Activated CD8-positive, alpha-beta memory T cell treated with anti-CD3 and anti-CD28 coated beads, Interleukin-2, amount 50 U/mL, for 24 hours (primary cell): ENCODE results near the gene SSRP1.
"Not testable (repeated sequence)": the region's sequence is repeated elsewhere in the genome, so short reads cannot be mapped to it uniquely, and the experiment has no call there.

Experiments used
- DNase-seq: peaks from one replicate; pipeline ENCODE4 v3.0.0-alpha.2; 2020; ENCODE audit errors: extremely low read depth

SSRP1 gene

DNA sequence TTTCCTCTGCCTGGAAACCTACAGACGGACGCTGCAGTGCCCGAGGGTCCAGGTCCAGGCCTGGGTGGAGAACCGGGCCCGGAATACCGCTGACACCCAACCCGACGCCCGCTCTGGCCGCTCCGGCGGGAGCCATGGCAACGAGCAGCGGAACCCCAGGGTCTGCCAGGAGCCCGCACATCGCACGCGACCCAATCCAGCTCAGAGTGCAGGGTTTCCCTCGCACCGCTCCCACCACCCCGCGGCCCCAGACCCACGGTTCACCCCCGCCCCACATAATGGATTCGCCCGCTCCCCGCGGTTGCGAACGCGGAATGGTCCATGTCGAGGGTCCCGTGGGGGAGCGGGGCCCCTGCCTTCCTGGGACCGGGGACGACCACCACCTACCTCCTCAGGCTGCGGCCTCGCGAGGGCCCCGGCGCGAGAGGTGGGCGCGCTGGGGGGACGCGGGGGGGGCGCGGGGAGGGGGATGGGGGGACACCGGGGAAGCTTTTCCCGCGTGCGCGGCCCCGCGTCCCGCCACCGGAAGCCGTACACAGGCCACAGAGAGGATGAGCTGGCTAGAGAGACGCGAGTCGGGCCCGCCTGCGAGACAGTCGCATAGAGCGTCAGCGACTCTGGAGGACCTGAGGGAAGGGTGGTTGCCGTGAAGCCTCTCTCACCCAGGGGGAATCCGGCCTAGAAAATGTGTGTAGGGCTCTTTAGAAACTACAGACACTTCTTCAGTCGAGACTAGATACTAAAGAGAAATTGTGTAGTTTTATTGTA, at the start of gene SSRP1:
Gene SSRP1 (minus strand): TSS at position 550 of the 768 bp plus-strand sequence. CDS start 771 bp downstream, outside the sequence.
- peak; percentile 63 for DNase-seq

DNA sequence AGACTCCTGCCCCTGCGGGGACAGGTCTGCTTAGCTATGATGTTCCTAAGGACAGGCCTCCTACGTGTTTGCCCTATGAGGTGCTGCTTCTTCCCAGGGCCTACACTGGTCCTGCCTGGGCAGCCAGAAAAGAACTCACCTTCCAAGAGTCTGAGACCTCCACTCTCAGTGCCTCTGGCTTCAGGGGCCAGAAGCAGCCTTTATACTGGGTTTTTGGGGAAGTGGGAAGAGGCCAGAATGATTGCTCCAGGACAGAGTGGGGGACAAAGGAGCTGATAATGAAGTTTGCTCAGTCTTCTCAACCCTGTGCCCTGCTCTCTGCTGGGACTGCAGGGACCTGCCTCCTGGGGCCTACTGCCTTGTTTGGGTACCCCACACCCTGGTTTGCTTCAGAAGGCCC, 45.3 kb upstream of the SSRP1 start, which contains the start of gene PRG3:
Gene PRG3 (minus strand): TSS at position 176 of the 400 bp plus-strand sequence. CDS start 442 bp downstream, outside the sequence.
- DNase-seq: no peak

DNA sequence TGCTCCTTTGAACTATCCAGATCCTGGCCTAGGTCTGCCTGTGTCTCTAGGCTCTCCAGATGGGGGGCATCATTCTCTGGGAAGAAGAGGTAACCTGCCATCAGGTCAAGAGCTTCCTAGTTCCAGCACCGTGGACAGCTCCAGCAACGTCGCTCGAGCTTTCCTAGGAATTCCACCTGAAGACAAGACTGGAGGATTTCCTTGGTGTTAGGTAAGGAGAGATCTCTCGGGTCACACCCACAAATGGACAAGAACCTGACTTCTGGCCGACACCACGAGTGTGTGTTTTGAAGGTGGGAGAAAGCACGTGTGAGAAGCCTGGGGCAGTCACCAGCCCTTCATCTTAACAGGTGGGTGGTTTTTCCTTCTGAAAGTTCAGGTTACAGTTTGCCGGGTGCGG, 44.0 kb upstream of the SSRP1 start:
- no peak for DNase-seq

DNA sequence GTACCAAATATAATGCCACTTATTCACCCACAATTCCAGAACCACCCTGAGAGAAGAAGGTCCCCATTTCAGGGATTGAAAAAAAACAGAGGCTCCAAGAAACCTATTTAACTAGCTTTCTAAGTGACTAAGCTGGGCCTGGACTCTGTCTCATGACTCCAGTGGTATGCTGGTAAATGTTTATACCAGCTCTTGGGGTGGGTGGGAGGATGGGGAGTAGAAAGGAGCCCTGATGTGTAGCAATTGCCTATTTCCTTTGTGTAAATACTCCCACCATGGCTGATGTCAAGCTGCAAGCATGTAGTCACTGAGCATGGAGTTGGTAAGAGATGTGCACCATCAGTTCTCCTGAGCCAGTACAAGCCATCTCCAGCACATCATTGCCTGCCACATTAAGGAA, 42.5 kb upstream of the SSRP1 start:
- DNase-seq: no peak

DNA sequence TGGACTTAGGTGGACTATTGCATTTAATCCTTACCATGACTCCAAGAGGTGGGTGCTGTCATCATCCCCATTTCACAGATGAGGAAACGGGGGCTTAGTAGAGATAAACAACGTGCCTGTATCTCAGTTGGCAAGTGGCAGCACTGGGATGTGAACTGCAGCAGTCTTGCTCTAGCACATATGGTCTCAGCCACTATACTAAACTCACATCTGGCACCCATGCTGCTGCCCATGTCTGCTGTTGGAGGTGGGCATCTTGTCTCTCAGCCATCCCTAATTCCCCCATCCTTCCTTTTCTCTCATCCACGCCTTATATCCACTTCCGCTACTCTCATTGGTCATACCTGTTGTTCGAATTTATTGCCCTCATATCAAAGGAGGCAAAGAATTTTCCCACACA, 41.4 kb upstream of the SSRP1 start:
- no peak for DNase-seq

GRCh38 chr11:57376095-57377090, 40.7 kb upstream of the SSRP1 start:
- no peak for DNase-seq

- DNase-seq: no peak
These were observed 39.8 kb upstream of the SSRP1 start for GRCh38 chr11:57375490-57375889.

GRCh38 chr11:57374966-57375365, 39.3 kb upstream of the SSRP1 start:
- DNase-seq: no peak

- DNase-seq: no peak
These were observed 37.5 kb upstream of the SSRP1 start for GRCh38 chr11:57373146-57373545.

DNA sequence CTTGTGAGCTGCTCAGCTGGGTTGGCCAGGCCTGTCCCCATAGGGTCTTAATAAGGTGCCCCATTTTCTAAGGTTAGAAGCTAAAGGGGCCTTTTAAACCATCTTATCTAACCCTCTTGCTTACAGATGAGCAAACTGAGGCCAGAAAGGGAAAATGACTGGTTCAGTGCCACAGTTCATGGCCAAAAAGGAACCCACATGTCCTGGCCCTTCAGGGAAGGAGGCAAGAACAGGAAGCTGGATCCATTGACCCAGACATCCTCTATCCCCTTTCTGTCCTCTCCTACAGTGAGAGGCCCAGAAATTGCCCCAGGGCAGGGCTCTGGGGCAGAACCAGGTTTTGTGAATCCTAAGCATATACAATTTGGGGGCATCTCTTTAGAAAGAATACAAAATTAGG, 35.2 kb upstream of the SSRP1 start:
- DNase-seq: no peak

DNA sequence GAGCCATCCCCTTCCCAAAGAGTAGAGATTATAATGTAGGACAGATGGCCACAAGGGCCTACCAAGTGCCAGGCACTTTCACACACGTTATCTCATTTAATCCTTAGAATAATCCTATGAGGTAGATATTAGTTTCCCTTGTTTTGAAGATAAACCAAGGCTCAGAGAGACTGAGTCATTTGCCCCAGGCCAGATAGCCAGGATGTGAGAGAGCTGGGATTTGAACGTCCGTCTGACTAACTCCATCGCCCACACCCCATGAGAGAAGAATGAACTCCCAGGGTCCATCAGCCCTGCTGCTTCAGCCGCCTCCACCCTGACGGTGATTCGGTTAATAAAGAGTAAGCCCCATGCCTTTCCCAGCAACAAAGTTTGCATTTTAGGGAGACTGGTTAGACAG, 34.6 kb upstream of the SSRP1 start:
- DNase-seq: no peak

DNA sequence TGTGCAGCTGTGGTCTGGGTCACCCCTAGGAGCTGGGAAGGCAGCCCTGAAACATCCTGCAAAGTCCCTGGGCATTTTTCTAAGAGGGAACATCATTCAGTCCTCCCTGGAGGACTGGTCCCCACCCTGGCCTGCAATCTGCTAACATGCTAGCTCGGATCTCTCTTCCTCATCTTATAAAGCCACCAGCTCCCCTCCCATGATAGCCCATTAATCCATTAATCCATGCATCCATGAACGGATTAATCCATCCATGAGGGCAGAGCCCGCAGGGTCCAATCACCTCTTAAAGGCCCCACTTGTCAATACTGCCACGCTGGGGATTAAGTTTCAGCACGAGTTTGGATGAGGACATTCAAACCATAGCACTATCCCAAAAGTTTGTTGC, 33.1 kb upstream of the SSRP1 start:
- no peak for DNase-seq

DNA sequence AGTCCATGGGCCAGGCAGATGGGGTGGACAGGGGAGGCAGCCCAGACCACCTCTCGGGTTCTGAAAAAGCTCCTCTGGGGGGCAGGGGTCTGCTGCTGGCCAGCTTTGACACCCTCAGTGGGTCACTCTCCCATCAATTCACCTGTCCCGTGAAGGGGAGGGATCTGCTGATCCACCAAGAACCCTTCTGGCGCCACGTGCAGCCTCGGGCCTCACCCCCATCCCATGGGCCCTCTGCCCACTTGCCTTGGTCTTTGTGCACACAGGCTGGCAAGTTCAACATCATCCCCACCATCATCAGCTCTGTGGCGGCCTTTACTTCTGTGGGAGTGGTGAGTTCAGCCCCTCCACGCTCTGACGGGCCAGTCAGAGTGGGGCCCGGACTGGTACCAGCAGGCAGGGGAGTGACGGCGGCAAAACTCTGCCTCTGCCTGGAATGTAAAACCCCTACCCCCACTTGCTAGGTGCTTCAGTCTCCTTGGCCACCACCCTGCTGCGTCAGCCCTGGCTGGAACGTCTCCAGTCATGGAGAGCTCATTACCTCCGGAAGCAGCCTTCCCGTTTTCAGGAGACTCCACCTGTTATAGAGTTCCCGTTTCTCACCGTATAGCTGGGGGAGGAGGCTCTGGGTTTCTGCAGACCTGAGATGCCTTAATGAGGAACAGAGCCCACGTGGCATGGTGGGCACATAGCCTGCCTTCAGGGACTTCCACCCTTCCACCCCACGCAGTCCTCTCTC, 32.6 kb upstream of the SSRP1 start:
- DNase-seq: no peak

DNA sequence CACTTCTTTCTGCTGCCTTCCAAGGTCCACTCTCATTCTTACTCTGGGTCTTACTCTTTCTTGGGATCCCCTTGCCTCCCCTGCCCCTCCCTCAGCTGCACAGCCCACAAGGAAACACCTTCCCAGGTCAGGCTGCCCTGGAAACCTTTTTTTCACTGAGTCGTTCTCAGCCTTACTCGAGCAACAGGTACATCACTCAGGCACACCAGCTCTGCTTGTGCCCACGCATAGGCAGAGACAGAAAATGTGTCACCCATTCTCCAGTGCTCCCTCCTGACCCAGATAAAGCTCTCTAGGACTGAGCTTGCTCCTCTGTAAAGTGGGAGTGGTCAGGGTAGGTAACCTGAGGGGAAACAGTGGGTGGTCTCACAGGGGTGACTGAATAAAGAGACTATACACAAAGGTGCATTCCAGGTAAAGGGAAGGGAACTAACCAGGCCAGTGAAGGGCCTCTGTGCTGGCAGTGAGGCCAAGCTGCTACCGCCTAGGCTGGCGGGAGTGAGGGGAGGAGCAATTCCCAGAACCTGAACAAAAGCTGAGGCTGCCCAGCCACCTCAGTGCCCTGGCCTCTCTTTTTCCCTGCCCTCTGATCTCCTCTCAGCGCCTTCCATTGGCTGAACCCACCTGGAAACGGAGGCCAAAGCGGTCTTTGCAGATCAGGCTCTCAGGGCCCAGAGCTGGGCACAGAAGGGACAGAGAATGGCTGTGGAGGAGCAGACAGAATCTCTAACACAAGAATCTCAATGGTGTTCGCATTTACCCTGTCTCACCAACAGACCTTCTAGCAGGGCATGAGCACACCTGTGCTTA, 29.4 kb upstream of the SSRP1 start:
- DNase-seq: no peak

- DNase-seq: no peak
These were observed 27.7 kb upstream of the SSRP1 start for GRCh38 chr11:57363131-57364080.

GRCh38 chr11:57361926-57362325, 26.2 kb upstream of the SSRP1 start:
- DNase-seq: no peak

DNA sequence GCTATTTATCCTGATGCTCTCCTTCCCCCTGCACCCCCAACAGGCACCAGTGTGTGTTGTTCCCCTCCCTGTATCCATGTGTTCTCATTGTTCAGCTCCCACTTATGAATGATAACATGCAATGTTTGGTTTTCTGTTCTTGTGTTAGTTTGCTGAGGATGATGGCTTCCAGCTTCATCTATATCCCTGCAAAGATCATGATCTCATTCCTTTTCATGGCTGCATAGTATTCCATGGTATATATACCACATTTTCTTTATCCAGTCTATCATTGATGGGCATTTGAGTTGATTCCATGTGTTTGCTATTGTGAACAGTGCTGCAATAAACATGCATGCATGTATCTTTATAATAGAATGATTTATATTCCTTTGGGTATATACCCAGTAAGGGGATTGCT, 25.7 kb upstream of the SSRP1 start:
- not testable (repeated sequence) for DNase-seq

- DNase-seq: no peak
These were observed 25.3 kb upstream of the SSRP1 start for GRCh38 chr11:57360991-57361390.

- DNase-seq: no peak
These were observed 24.4 kb upstream of the SSRP1 start for GRCh38 chr11:57359896-57360690.
